Endodermal cell (in vitro differentiated cells): ENCODE data around the gene EFNB2. TPM values are rescaled to one million over a fixed set of nuclear protein-coding genes. Genes with fewer than 3 reads are reported as not detected.

Experiments
- DNase-seq: peaks from one replicate; pipeline ENCODE4 v3.0.0-alpha.2; 2017
- H3K27ac ChIP-seq: 2 replicates; pipeline ENCODE4 v1.5.1; 2013; ENCODE audit warnings: mild to moderate bottlenecking, low read depth, low read length, moderate library complexity
- H3K27me3 ChIP-seq: 2 replicates; pipeline ENCODE4 v1.6.1; 2013; ENCODE audit warnings: mild to moderate bottlenecking, low read length, moderate library complexity; ENCODE audit not compliant: insufficient read depth, control insufficient read depth, poor library complexity, severe bottlenecking
- H3K36me3 ChIP-seq: 2 replicates; pipeline ENCODE4 v1.7.0; 2013; ENCODE audit warnings: mild to moderate bottlenecking, low read length, moderate library complexity; ENCODE audit not compliant: control insufficient read depth, insufficient read depth
- H3K4me1 ChIP-seq: one replicate; pipeline ENCODE4 v1.7.0; 2013; ENCODE audit warnings: low read length; ENCODE audit not compliant: control insufficient read depth, insufficient read depth
- H3K4me3 ChIP-seq: 2 replicates; pipeline ENCODE4 v1.5.1; 2013; ENCODE audit warnings: mild to moderate bottlenecking, low read length, moderate library complexity
- H3K9ac ChIP-seq: 2 replicates; pipeline ENCODE4 v1.6.1; 2013; ENCODE audit warnings: mild to moderate bottlenecking, low read length, moderate library complexity; ENCODE audit not compliant: poor library complexity, severe bottlenecking; ENCODE audit errors: extremely low read depth
- H3K9me3 ChIP-seq: 2 replicates; pipeline ENCODE4 v1.6.1; 2013; ENCODE audit warnings: mild to moderate bottlenecking, low read length, moderate library complexity; ENCODE audit not compliant: control insufficient read depth
- H3K27ac Mint-ChIP-seq: 2 replicates; pipeline ENCODE4 v1.8.0; 2020; ENCODE audit warnings: mixed read lengths
- H3K27me3 Mint-ChIP-seq: 2 replicates; pipeline ENCODE4 v1.8.0; 2021; ENCODE audit warnings: mild to moderate bottlenecking, mixed read lengths; ENCODE audit not compliant: insufficient read depth
- H3K36me3 Mint-ChIP-seq: 2 replicates; pipeline ENCODE4 v1.8.0; 2020; ENCODE audit warnings: low read depth, mixed read lengths
- H3K4me1 Mint-ChIP-seq: 2 replicates; pipeline ENCODE4 v1.8.0; 2020; ENCODE audit warnings: mixed read lengths
- H3K4me3 Mint-ChIP-seq: 2 replicates; pipeline ENCODE4 v1.8.0; 2020; ENCODE audit warnings: mild to moderate bottlenecking, moderate library complexity, mixed read lengths
- H3K9me3 Mint-ChIP-seq: 2 replicates; pipeline ENCODE4 v1.8.0; 2020; ENCODE audit warnings: mild to moderate bottlenecking, mixed read lengths
- WGBS, 2 experiments: methylation state at CpG; one replicate each; pipeline versions ENCODE4 v1.1.5 to v1.1.7; 2013; ENCODE audit warnings: missing lambda C conversion rate in 2 of 2, mixed read lengths in 1 of 2; ENCODE audit not compliant: insufficient coverage in 1 of 2, insufficient read length in 1 of 2; 5-methylcytosine and 5-hydroxymethylcytosine counted together
- total RNA-seq, 2 donors: library from RNA; stranded (reverse); fragmentation: NEBNext Ultra II Directional in 1 of 2; extraction: Animal tissue kit (Norgen Biotek cat#: 25700) in 1 of 2; gene quantifications; 2 replicates in 1 of 2; 3 replicates in 1 of 2; pipeline ENCODE4 v1.2.1, GENCODE V29; 2021
- TF ChIP-seq, protein P1 (sequence below): fragments of 200-600 bp; sonication (generic); conservative IDR thresholded peaks from 2 replicates; pipeline ENCODE4 v1.5.0; 2021; ENCODE audit warnings: antibody characterized with exemption, mild to moderate bottlenecking

The EFNB2 gene
- total RNA-seq, 2 donors from 2014 or later: 0.84 to 3.1 TPM

DNA sequence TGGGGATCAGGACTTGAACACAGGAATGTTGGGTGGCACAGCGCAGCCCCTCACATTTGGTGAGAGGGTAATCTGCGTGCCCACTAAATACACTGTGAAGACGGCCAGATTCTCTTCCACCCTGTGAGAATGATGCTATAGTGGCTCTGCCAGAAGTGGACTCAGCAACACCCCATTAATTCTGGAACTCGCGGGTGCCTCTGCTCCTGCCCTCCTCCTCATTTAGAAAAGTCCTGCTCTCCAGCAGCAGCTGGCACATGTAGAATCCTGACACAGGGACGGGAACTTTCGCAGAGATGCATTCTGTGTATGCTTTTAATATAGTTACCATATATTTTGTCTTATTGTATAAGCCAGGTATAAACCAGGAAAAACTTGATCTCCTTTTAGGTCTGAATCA, 57.3 kb downstream of the EFNB2 start:
- TF ChIP-seq, protein P1, sequence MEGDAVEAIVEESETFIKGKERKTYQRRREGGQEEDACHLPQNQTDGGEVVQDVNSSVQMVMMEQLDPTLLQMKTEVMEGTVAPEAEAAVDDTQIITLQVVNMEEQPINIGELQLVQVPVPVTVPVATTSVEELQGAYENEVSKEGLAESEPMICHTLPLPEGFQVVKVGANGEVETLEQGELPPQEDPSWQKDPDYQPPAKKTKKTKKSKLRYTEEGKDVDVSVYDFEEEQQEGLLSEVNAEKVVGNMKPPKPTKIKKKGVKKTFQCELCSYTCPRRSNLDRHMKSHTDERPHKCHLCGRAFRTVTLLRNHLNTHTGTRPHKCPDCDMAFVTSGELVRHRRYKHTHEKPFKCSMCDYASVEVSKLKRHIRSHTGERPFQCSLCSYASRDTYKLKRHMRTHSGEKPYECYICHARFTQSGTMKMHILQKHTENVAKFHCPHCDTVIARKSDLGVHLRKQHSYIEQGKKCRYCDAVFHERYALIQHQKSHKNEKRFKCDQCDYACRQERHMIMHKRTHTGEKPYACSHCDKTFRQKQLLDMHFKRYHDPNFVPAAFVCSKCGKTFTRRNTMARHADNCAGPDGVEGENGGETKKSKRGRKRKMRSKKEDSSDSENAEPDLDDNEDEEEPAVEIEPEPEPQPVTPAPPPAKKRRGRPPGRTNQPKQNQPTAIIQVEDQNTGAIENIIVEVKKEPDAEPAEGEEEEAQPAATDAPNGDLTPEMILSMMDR: no peak
- H3K36me3 ChIP-seq: no peaks in the 10 kb centered on the region
- H3K4me3 Mint-ChIP-seq: no peak overlapping the region
- peaks cover 6% of the 10 kb centered on the region for H3K9me3 ChIP-seq
- no peak for DNase-seq
- no peak overlapping the region for H3K9ac ChIP-seq
- H3K36me3 Mint-ChIP-seq: no peaks in the 10 kb centered on the region
- H3K9me3 Mint-ChIP-seq: no peaks in the 10 kb centered on the region
- peaks cover 13% of the 10 kb centered on the region for H3K4me1 Mint-ChIP-seq
- no peaks in the 10 kb centered on the region for H3K4me1 ChIP-seq
- peaks cover 23% of the 10 kb centered on the region for H3K27me3 Mint-ChIP-seq
- no peak overlapping the region for H3K4me3 ChIP-seq
- H3K27ac Mint-ChIP-seq: no peak overlapping the region
- no peaks in the 10 kb centered on the region for H3K27me3 ChIP-seq
- 93 to 100% methylated on average over 3 to 7 of the region's 7 CpGs for WGBS, 2 experiments
- no peak overlapping the region for H3K27ac ChIP-seq

GRCh38 chr13:106477303-106477702, 58.2 kb downstream of the EFNB2 start:
- Histone ChIP-seq H3K4me3 (no peak overlapping the region), H3K4me1 (peaks cover 2% of the 10 kb centered on the region), H3K27ac (no peak overlapping the region), H3K9ac (no peak overlapping the region), H3K27me3 (no peaks in the 10 kb centered on the region), H3K36me3 (no peaks in the 10 kb centered on the region), H3K9me3 (no peaks in the 10 kb centered on the region)
- Mint-ChIP-seq H3K4me1 (peaks cover 19% of the 10 kb centered on the region), H3K27ac (no peak overlapping the region), H3K27me3 (peaks cover 24% of the 10 kb centered on the region), H3K9me3 (no peaks in the 10 kb centered on the region), H3K36me3 (no peaks in the 10 kb centered on the region), H3K4me3 (no peak overlapping the region)
- DNase-seq: no peak
- TF ChIP-seq, protein P1: no peak
- WGBS, 2 experiments: 95 to 100% methylated on average over 5 of the region's 5 CpGs

DNA sequence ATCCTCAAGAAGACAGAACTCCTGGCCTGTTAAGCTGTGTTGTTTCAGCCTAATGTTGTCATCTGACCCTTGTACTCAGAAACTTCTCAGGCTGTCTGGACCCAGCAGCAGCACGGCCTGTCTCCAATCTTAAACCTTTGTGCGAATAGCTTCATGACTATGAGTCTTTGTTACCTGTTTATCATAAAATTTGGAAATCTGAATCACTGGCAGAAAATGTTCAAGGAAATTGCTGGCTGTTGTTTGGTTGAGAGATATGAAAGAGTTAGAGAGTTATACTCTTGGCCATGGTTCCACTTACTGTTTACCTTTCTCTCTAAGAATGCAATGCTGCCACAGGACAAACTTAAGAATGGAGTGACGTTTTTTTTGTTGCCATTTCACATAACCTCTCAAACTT, 59.6 kb downstream of the EFNB2 start:
- Mint-ChIP-seq H3K36me3 (no peaks in the 10 kb centered on the region), H3K4me1 (peaks cover 28% of the 10 kb centered on the region), H3K4me3 (no peak overlapping the region), H3K27me3 (peaks cover 31% of the 10 kb centered on the region), H3K9me3 (no peaks in the 10 kb centered on the region), H3K27ac (no peak overlapping the region)
- no peak overlapping the region for H3K27ac ChIP-seq
- TF ChIP-seq, protein P1: no peak
- peaks cover 2% of the 10 kb centered on the region for H3K4me1 ChIP-seq
- no peak for DNase-seq
- H3K4me3 ChIP-seq: no peak overlapping the region
- no peak overlapping the region for H3K9ac ChIP-seq
- H3K27me3 ChIP-seq: no peaks in the 10 kb centered on the region
- no peaks in the 10 kb centered on the region for H3K9me3 ChIP-seq
- WGBS, 2 experiments: 81 to 90% methylated on average over 3 of the region's 3 CpGs
- no peaks in the 10 kb centered on the region for H3K36me3 ChIP-seq
